Thyroid gland (tissue), 4 donors: ENCODE measurements around the gene AK1. TPM values are rescaled to one million over a fixed set of nuclear protein-coding genes. Genes with fewer than 3 reads are reported as not detected.
A peak's percentile ranks its signal among the peaks of the same experiment; 100 is the strongest.

ENCODE experiments used
- DNase-seq, 2 donors: peaks; one replicate each; pipeline ENCODE4 v3.0.0-alpha.2; 2019
- H3K27ac ChIP-seq, 3 donors: fragments of 200-600 bp; sonication (generic); 1 replicate in 2 of 3; 2 replicates in 1 of 3; pipeline ENCODE4 v1.5.1; 2016 to 2019; ENCODE audit warnings: mild to moderate bottlenecking in 1 of 3, moderate library complexity in 1 of 3
- H3K27me3 ChIP-seq: fragments of 200-600 bp; sonication (generic); one replicate; pipeline ENCODE4 v1.5.1; 2019
- H3K36me3 ChIP-seq, 2 donors: fragments of 200-600 bp; sonication (generic); one replicate each; pipeline ENCODE4 v1.5.1; 2016 to 2019
- H3K4me1 ChIP-seq, 2 donors: fragments of 200-600 bp; sonication (generic); one replicate each; pipeline ENCODE4 v1.5.1; 2017 to 2019
- H3K4me3 ChIP-seq, 3 donors: fragments of 200-600 bp; sonication (generic); replicated peaks in 1 of 3; 1 replicate in 2 of 3; 2 replicates in 1 of 3; pipeline ENCODE4 v1.5.1; 2016; ENCODE audit warnings: mild to moderate bottlenecking in 1 of 3
- H3K9me3 ChIP-seq: fragments of 200-600 bp; sonication (generic); one replicate; pipeline ENCODE4 v1.5.1; 2017
- POLR2A ChIP-seq, 2 donors: fragments of 450-650 bp; IDR thresholded peaks; one replicate each; pipeline ENCODE4 v1.6.1; 2017; ENCODE audit warnings: antibody characterized with exemption in 2 of 2, mild to moderate bottlenecking in 2 of 2, moderate library complexity in 1 of 2
- WGBS, 2 donors: methylation state at CpG; one replicate each; pipeline ENCODE4 v1.1.5; 2017; 5-methylcytosine and 5-hydroxymethylcytosine counted together
- intact Hi-C: fragments of 100-400 bp; cut with DNase I; formaldehyde crosslinking; loops from one replicate; pipeline ENCODE4 v1.15.1; 2023
- total RNA-seq, 4 donors: library from RNA; depleted of rRNA; stranded (reverse); fragments of >200 nt; gene quantifications; one replicate each; pipeline ENCODE4 v1.2.3, GENCODE V29; 2016
- TF ChIP-seq, protein P1 (sequence below), 6 experiments: fragments of 200-600 bp in 3 of 6; fragments of 450-650 bp in 3 of 6; sonication (generic) in 3 of 6; IDR thresholded peaks; one replicate each; pipeline ENCODE4 v1.5.1; 2016 to 2019; ENCODE audit warnings: antibody characterized with exemption in 6 of 6, mild to moderate bottlenecking in 2 of 6, inconsistent platforms in 1 of 6, moderate library complexity in 1 of 6

The AK1 gene
- total RNA-seq, 4 donors from 2014 or later = 56.3 to 98.9 (median 86.3) TPM

DNA sequence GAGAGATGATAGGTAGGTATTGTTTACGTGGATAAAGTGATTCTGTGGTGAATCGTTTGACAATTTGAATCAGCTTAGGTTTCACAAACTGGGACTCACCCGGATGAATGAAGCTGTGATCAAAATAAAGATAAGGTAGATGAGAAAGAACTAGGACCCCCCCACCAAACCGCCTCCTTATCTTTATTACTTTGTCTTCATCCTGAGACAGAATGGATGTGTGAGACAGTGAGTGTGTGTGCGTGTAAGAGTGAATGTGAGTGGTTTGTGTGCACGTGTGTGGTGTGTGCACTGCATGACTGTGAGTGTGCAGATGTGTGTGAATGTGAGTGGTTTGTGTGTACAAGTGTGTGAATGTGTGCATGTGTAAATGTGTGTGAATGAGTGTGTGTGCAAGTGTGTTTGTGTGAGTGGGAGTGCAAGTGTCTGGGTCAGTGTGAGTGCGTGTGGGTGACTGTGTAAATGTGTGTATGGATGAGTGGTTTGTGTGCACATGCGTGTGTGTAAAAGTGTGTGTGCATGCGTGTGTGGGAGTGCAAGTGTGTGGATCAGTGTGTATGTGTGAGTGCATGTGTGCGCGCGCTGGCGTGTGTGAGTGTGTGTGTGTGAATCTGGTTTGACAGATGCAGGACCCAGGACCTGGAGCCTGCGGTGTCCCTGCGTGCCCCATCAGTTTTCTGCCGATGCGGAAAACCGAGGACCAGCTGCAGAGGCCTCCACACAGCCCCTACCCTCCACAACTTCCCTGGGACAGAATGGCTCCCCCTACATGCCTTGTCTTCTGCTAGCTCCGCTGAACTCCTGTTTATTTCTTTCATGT is 11.6 kb downstream of the AK1 start:
- TF ChIP-seq, protein P1, sequence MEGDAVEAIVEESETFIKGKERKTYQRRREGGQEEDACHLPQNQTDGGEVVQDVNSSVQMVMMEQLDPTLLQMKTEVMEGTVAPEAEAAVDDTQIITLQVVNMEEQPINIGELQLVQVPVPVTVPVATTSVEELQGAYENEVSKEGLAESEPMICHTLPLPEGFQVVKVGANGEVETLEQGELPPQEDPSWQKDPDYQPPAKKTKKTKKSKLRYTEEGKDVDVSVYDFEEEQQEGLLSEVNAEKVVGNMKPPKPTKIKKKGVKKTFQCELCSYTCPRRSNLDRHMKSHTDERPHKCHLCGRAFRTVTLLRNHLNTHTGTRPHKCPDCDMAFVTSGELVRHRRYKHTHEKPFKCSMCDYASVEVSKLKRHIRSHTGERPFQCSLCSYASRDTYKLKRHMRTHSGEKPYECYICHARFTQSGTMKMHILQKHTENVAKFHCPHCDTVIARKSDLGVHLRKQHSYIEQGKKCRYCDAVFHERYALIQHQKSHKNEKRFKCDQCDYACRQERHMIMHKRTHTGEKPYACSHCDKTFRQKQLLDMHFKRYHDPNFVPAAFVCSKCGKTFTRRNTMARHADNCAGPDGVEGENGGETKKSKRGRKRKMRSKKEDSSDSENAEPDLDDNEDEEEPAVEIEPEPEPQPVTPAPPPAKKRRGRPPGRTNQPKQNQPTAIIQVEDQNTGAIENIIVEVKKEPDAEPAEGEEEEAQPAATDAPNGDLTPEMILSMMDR (IDR thresholded peaks at IDR 0.05) = no peak
- no peak for TF ChIP-seq POLR2A (IDR thresholded peaks at IDR 0.05)
- Histone ChIP-seq H3K27me3 (no peaks in the 10 kb centered on the region), H3K4me3 (no peak overlapping the region), H3K4me1 (peaks cover 14 to 30% of the 10 kb centered on the region in 2 donors), H3K9me3 (no peaks in the 10 kb centered on the region), H3K27ac (peak overlapping the region in 2 of 3 donors; percentile 29 to 56), H3K36me3 (peaks cover 0 to 12% of the 10 kb centered on the region in 2 donors)
- WGBS, 2 donors = 76 to 80% methylated on average over 19 of the region's 19 CpGs
- intact Hi-C loops = loop anchor here (10.0 kb wide), 1 partner anchor 81 kb away; the partner anchor contains the start of gene CDK9
- DNase-seq = no peak

DNA sequence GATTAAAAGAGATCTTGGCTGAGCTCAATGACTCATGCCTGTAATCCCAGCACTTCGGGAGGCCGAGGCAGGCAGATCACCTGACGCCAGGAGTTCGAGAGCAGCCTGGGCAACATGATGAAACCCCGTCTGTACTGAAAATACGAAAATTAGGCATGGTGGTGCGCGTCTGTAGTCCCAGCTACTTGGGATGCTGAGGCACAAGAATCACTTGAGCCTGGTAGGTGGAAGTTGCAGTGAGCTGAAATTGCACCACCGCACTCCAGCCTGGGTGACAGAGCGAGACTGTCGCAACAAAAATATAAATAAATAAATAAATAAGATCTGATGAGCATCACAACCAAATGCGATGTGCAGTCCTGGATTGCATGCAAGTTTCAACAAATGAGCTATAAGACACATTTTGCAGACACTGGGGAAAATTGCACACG is 14.3 kb downstream of the AK1 start:
- Histone ChIP-seq H3K36me3 (peaks cover 0 to 9% of the 10 kb centered on the region in 2 donors), H3K9me3 (no peaks in the 10 kb centered on the region), H3K4me3 (no peak overlapping the region), H3K4me1 (peaks cover 20 to 53% of the 10 kb centered on the region in 2 donors), H3K27ac (peak overlapping the region in 2 of 3 donors; percentile 77 to 79), H3K27me3 (no peaks in the 10 kb centered on the region)
- intact Hi-C loops = loop anchor here (10.0 kb wide), 1 partner anchor 78 kb away; the partner anchor contains the start of gene CDK9
- no peak for DNase-seq
- no peak for TF ChIP-seq POLR2A (IDR thresholded peaks at IDR 0.05)
- TF ChIP-seq, protein P1 (IDR thresholded peaks at IDR 0.05) = no peak
- WGBS, 2 donors = 90 to 94% methylated on average over 13 of the region's 13 CpGs

DNA sequence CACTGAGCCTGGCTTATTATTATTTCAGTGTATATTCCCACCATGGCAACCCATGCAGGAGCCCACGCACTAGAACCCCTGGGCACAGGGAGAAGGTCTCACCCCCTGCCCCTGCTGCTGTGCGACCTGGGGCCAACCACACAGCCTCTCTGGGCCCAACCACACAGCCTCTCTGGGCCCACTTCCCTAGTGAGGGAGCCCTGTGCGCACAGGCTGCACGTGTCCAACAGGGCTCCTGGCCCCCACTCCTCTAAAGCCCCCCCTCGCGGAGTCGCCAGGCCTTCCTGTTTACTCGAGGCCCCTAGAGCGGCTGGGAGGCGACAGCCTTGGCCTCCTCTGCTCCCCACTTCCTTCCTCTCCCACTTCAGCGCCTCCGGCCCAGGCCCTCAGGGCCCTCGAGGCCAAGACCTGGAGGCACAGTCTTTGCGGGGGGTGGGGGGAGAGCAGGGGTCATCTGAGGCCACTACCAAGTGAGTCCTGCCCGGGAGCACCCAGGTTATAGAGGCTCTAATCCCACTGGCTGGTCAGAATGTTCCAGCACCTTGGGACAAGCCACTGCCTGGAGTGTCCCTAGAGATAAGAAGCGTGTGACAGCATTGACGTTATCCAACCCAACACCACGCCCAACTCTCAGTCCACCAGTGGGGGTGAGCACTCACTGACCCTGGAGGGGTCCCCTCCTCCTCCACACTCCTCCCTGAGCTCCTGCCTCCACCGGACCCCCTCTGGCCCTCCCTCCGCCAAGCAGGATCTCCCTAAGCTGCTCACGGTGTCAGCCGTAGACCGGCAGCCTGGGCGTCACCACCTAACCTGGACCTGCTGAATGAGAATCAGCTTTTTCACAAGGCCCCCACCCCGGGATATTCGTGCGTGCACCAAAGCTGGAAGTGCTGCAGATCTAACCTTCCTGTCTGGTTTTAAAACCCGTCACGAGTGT is 15.1 kb downstream of the AK1 start:
- Histone ChIP-seq H3K27ac (peak overlapping the region; percentile 65 to 79 (median 77)), H3K9me3 (no peaks in the 10 kb centered on the region), H3K4me1 (peaks cover 20 to 61% of the 10 kb centered on the region in 2 donors), H3K27me3 (no peaks in the 10 kb centered on the region), H3K36me3 (peaks cover 0 to under 1% of the 10 kb centered on the region in 2 donors), H3K4me3 (no peak overlapping the region)
- peak; percentile 62 for DNase-seq
- intact Hi-C loops = loop anchor here (10.0 kb wide), 1 partner anchor 78 kb away; the partner anchor contains the start of gene CDK9
- TF ChIP-seq, protein P1 (IDR thresholded peaks at IDR 0.05) = no peak
- no peak for TF ChIP-seq POLR2A (IDR thresholded peaks at IDR 0.05)
- 45 to 46% methylated on average over 26 to 29 of the region's 29 CpGs for WGBS, 2 donors

DNA sequence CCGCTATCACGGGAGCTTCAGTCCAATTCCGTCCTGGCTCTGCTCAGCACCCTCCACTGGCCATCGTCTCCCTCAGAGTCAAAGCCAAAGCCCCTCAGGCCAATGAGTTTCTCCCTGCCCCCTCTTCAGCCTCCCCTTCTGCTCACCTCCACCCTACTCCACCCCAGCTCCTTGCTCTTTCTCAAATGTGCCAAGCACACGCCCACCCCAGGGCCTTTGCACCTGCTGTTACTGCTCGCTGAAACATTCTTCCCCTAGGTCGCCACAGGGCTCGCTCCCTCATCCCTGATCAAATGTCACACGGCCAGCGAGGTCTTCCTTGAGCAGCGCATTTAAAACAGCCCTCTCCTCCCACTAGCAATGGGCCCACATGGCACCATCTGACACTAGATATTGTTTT is 16.7 kb downstream of the AK1 start:
- no peaks in the 10 kb centered on the region for H3K36me3 ChIP-seq
- peak overlapping the region in 1 of 3 donors; percentile 28 for H3K27ac ChIP-seq
- no peak overlapping the region for H3K4me3 ChIP-seq
- H3K27me3 ChIP-seq = no peaks in the 10 kb centered on the region
- WGBS, 2 donors = 96 to 98% methylated on average over 11 of the region's 11 CpGs
- H3K4me1 ChIP-seq = peaks cover 20 to 77% of the 10 kb centered on the region in 2 donors
- TF ChIP-seq POLR2A (IDR thresholded peaks at IDR 0.05) = no peak
- TF ChIP-seq, protein P1 (IDR thresholded peaks at IDR 0.05) = no peak
- intact Hi-C loops = loop anchor here (10.0 kb wide), 1 partner anchor 76 kb away; the partner anchor contains the start of gene CDK9
- DNase-seq = no peak
- no peaks in the 10 kb centered on the region for H3K9me3 ChIP-seq
